HCT116 (cell line): ENCODE data around the gene CD96. TPM values are rescaled to one million over a fixed set of nuclear protein-coding genes. Genes with fewer than 3 reads are reported as not detected.

Source experiments
- ATAC-seq: fragments of 200-7000 bp; cut with Tn5 transposase; 2 replicates; pipeline ENCODE4 v1.9.1; 2020; ENCODE audit warnings: mild to moderate bottlenecking, moderate library complexity
- BruUV-seq: library from RNA; stranded (reverse); fragments of 400-500 nt; replicated peaks from 2 replicates; lab custom pipeline; 2021; lab: Mats Ljungman, UMichigan
- CTCF ChIA-PET: fragments of 300-600 bp; sonication (Branson Sonifier 250); formaldehyde crosslinking; loops from one replicate; lab custom pipeline; 2021; ENCODE audit warnings: antibody characterized with exemption; lab: Charles Lee
- POLR2A ChIA-PET: fragments of 300-600, 350-600 bp; sonication (Branson Sonifier 250); formaldehyde crosslinking; loops from one replicate; lab custom pipeline; 2021; ENCODE audit warnings: antibody characterized with exemption; lab: Charles Lee
- RAD21 ChIA-PET, 2 experiments: fragments of 300-600 bp; sonication (Branson Sonifier 250); formaldehyde crosslinking; loops; one replicate each; lab custom pipeline; 2023; ENCODE audit warnings: low total read pairs in 2 of 2; ENCODE audit not compliant: uncharacterized antibody in 2 of 2, unreplicated experiment in 2 of 2, low non-redundant PET in 1 of 2; lab: Charles Lee
- DNase-seq: peaks from one replicate; pipeline ENCODE4 v3.0.0-alpha.2; 2010; ENCODE audit warnings: low read depth, low spot score
- H2AFZ ChIP-seq: fragments of 200-600 bp; shearing (Covaris generic), sonication (generic); 2 replicates; pipeline ENCODE4 v1.6.1; 2017; ENCODE audit warnings: low read depth, mixed run types, mixed read lengths, antibody characterized with exemption, low read length; ENCODE audit not compliant: poor library complexity, severe bottlenecking
- H3K27ac ChIP-seq: 2 replicates; pipeline ENCODE4 v1.5.1; 2012; ENCODE audit warnings: low read depth, low read length
- H3K27me3 ChIP-seq: fragments of 200-600 bp; sonication (generic); 2 replicates; pipeline ENCODE4 v1.6.1; 2016; ENCODE audit warnings: mixed run types, low read length, mixed read lengths; ENCODE audit not compliant: insufficient read depth
- H3K36me3 ChIP-seq, 2 experiments: fragments of 200-500 bp in 1 of 2; fragments of 200-600 bp in 1 of 2; sonication (Bioruptor generic) in 1 of 2; sonication (generic) in 1 of 2; 2 replicates each; pipeline versions ENCODE4 v1.5.1 to v1.6.1; 2014 to 2016; ENCODE audit warnings: low read length in 2 of 2, inconsistent platforms in 1 of 2, mixed read lengths in 1 of 2, mixed run types in 1 of 2; ENCODE audit not compliant: insufficient read depth in 2 of 2, control insufficient read depth in 1 of 2
- H3K4me1 ChIP-seq, 2 experiments: fragments of 200-600 bp in 1 of 2; sonication (generic) in 1 of 2; 2 replicates each; pipeline versions ENCODE4 v1.5.1 to v1.6.1; 2012 to 2017; ENCODE audit warnings: low read length in 2 of 2, inconsistent platforms in 1 of 2, mild to moderate bottlenecking in 1 of 2, mixed read lengths in 1 of 2, mixed run types in 1 of 2, moderate library complexity in 1 of 2; ENCODE audit not compliant: insufficient read depth in 2 of 2, control insufficient read depth in 1 of 2
- H3K4me2 ChIP-seq: fragments of 200-600 bp; sonication (generic); 2 replicates; pipeline ENCODE4 v1.6.1; 2017; ENCODE audit warnings: mixed run types, low read length, mixed read lengths
- H3K4me3 ChIP-seq, 2 experiments: fragments of 200-600 bp in 1 of 2; sonication (generic) in 1 of 2; replicated peaks in 1 of 2; 2 replicates each; pipeline ENCODE4 v1.5.1; 2011 to 2016; ENCODE audit warnings: low read length in 2 of 2, control low read depth in 1 of 2, low read depth in 1 of 2, mild to moderate bottlenecking in 1 of 2, mixed read lengths in 1 of 2, mixed run types in 1 of 2
- H3K79me2 ChIP-seq: fragments of 200-600 bp; sonication (generic); 2 replicates; pipeline ENCODE4 v1.6.1; 2017; ENCODE audit warnings: mild to moderate bottlenecking, mixed run types, low read length, moderate library complexity, mixed read lengths; ENCODE audit not compliant: insufficient read depth
- H3K9ac ChIP-seq: fragments of 200-600 bp; sonication (generic); 2 replicates; pipeline ENCODE4 v1.6.1; 2016; ENCODE audit warnings: low read length, mixed read lengths
- H3K9me2 ChIP-seq: fragments of 200-600 bp; sonication (generic), shearing (Covaris generic); 2 replicates; pipeline ENCODE4 v1.6.1; 2017; ENCODE audit warnings: mixed run types, mild to moderate bottlenecking, moderate library complexity; ENCODE audit not compliant: insufficient read depth
- H3K9me3 ChIP-seq, 2 experiments: fragments of 200-500 bp in 1 of 2; fragments of 200-600 bp in 1 of 2; sonication (Bioruptor generic) in 1 of 2; sonication (generic) in 1 of 2; 2 replicates each; pipeline ENCODE4 v1.6.1; 2014 to 2017; ENCODE audit warnings: low read length in 2 of 2, mixed read lengths in 2 of 2, inconsistent platforms in 1 of 2, low read depth in 1 of 2, mild to moderate bottlenecking in 1 of 2, mixed run types in 1 of 2, moderate library complexity in 1 of 2; ENCODE audit not compliant: control insufficient read depth in 1 of 2, insufficient read depth in 1 of 2
- H4K20me1 ChIP-seq: fragments of 200-600 bp; sonication (generic), shearing (Covaris generic); 2 replicates; pipeline ENCODE4 v1.6.1; 2017; ENCODE audit warnings: mixed run types, mild to moderate bottlenecking, moderate library complexity; ENCODE audit not compliant: insufficient read depth
- CBX3 ChIP-seq: IDR thresholded peaks from 2 replicates; pipeline ENCODE4 v1.6.1; 2012; ENCODE audit warnings: low read depth
- CEBPB ChIP-seq: IDR thresholded peaks from 2 replicates; pipeline ENCODE4 v1.6.1; 2012; ENCODE audit warnings: low read depth
- CTCF ChIP-seq, 3 experiments: fragments of 200-600 bp in 1 of 3; sonication (generic) in 1 of 3; IDR thresholded peaks in 2 of 3; conservative IDR thresholded peaks in 1 of 3; 2 replicates each; pipeline ENCODE4 v1.5.1; 2012 to 2017; ENCODE audit warnings: low read depth in 2 of 3, low read length in 2 of 3, antibody characterized with exemption in 1 of 3, borderline replicate concordance in 1 of 3, control low read depth in 1 of 3, mild to moderate bottlenecking in 1 of 3, mixed read lengths in 1 of 3, mixed run types in 1 of 3, moderate library complexity in 1 of 3; ENCODE audit not compliant: insufficient read depth in 1 of 3
- EGR1 ChIP-seq: IDR thresholded peaks from 2 replicates; pipeline ENCODE4 v1.6.1; 2012; ENCODE audit warnings: low read depth
- EZH2 ChIP-seq: fragments of 200-600 bp; sonication (generic); IDR thresholded peaks from 2 replicates; pipeline ENCODE4 v1.6.1; 2017; ENCODE audit warnings: antibody characterized with exemption, mixed run types
- FOSL1 ChIP-seq: IDR thresholded peaks from 2 replicates; pipeline ENCODE4 v1.6.1; 2012; ENCODE audit warnings: low read depth
- RAD21 ChIP-seq: IDR thresholded peaks from 2 replicates; pipeline ENCODE4 v1.6.1; 2012; ENCODE audit warnings: low read depth, mild to moderate bottlenecking
- REST ChIP-seq: IDR thresholded peaks from 2 replicates; pipeline ENCODE4 v1.6.1; 2012; ENCODE audit warnings: low read depth
- SP1 ChIP-seq: IDR thresholded peaks from 2 replicates; pipeline ENCODE4 v1.6.1; 2012; ENCODE audit warnings: low read depth
- TCF7L2 ChIP-seq: IDR thresholded peaks from 2 replicates; pipeline ENCODE4 v1.7.0; 2011; ENCODE audit warnings: borderline replicate concordance, inconsistent platforms; ENCODE audit not compliant: insufficient read depth, insufficient read length; ENCODE audit errors: extremely low read depth
- YY1 ChIP-seq: IDR thresholded peaks from 2 replicates; pipeline ENCODE4 v1.6.1; 2011; ENCODE audit warnings: low read length, low read depth, moderate library complexity, mild to moderate bottlenecking; ENCODE audit not compliant: insufficient replicate concordance; ENCODE audit errors: extremely low read depth
- ZFX ChIP-seq: fragments of 450-650 bp; IDR thresholded peaks from 2 replicates; pipeline ENCODE4 v1.6.1; 2017
- ZNF274 ChIP-seq: fragments of 200-500 bp; sonication (Bioruptor generic); IDR thresholded peaks from 2 replicates; pipeline ENCODE4 v1.6.1; 2014; ENCODE audit warnings: mild to moderate bottlenecking, low read depth, low read length, inconsistent platforms
- intact Hi-C: fragments of 100-400 bp; cut with micrococcal nuclease; formaldehyde crosslinking; loops from 2 replicates; pipeline ENCODE4 v1.10.0; 2022
- total RNA-seq: library from RNA; stranded (reverse); gene quantifications from one replicate; pipeline ENCODE4 v1.2.1, GENCODE V29; 2021; ENCODE audit not compliant: unreplicated experiment
- TF ChIP-seq, protein P1 (sequence below): IDR thresholded peaks from 2 replicates; pipeline ENCODE4 v1.6.1; 2012
- TF ChIP-seq, protein P2 (sequence below): IDR thresholded peaks from 2 replicates; pipeline ENCODE4 v1.6.1; 2011; ENCODE audit warnings: mild to moderate bottlenecking, low read length, moderate library complexity; ENCODE audit not compliant: insufficient replicate concordance; ENCODE audit errors: extremely low read depth

Gene CD96
- total RNA-seq, 1 experiment from 2014 or later, result 0.42 TPM

DNA sequence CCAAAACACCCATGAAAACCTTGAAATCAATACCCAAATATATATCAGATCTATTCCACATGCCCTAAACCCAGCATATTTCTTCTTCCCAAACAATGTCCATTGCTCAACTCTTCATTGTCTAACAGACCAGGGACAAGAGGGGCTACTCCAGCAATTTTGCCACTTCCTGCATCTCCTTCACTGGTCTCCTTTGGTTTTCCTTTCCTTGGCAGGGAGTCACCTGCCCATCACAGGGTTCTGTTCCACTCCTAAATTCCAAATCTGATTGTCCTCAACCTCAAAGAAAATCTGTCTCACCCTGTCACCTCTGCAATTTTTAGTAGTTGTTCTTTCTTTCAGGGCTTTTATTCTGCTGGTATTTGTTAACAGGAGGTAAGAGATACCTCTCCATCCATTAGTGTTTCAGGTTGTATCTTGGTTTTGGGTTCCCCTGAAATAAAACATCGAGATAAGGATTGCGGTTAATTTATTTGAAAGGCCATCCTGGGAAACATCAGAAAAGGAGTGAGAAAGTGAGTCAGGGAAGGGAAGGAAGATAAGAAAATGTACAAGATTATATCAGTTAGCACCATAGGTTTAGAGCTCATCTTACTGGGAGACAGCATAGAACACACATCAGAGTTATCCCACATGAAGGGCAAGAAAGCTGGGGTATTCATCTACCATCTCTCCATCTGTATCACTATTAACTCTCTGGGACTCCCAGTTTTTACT, 39.6 kb downstream of the CD96 start:
- peaks cover 49 to 98% of the 10 kb centered on the region in 2 experiments for H3K4me1 ChIP-seq
- peak overlapping the region; percentile 24 for H2AFZ ChIP-seq
- no peaks in the 10 kb centered on the region for H3K9me2 ChIP-seq
- H3K4me2 ChIP-seq, result peak overlapping the region; percentile 67
- no peaks in the 10 kb centered on the region for H4K20me1 ChIP-seq
- ChIA-PET POLR2A (no interaction called here), RAD21 (no interaction called here)
- DNase-seq, result no peak
- H3K9me3 ChIP-seq, result no peaks in the 10 kb centered on the region
- no peaks in the 10 kb centered on the region for H3K27me3 ChIP-seq
- no peaks in the 10 kb centered on the region for H3K79me2 ChIP-seq
- TSS peak; percentile 54 for BruUV-seq
- TF ChIP-seq ZNF274, result no peak
- no peak for TF ChIP-seq EZH2
- TF ChIP-seq EGR1, result 0 out of 2 replicates have a peak, but pooled peaks have one; percentile 26
- TF ChIP-seq, protein P1, sequence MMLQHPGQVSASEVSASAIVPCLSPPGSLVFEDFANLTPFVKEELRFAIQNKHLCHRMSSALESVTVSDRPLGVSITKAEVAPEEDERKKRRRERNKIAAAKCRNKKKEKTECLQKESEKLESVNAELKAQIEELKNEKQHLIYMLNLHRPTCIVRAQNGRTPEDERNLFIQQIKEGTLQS, result no peak
- no peak for TF ChIP-seq RAD21
- TF ChIP-seq SP1, result peak; percentile 31; the same call in 1 of the 2 replicates
- no peak for TF ChIP-seq REST
- TF ChIP-seq CEBPB, result peak; percentile 10; the same call in 1 of the 2 replicates
- peak; percentile 5; the same call in 1 of the 2 replicates for TF ChIP-seq CBX3
- no peak for TF ChIP-seq CTCF (IDR thresholded peaks at IDR 0.05 in 2 of 3, conservative IDR thresholded peaks at IDR 0.05 in 1 of 3; ENCODE audit: borderline replicate concordance in 1 of 3, insufficient read depth in 1 of 3, low read depth in 2 of 3, low read length in 2 of 3)
- peak; percentile 51 for TF ChIP-seq TCF7L2
- TF ChIP-seq FOSL1, result peak; percentile 41; the same call in 1 of the 2 replicates
- TF ChIP-seq, protein P2, sequence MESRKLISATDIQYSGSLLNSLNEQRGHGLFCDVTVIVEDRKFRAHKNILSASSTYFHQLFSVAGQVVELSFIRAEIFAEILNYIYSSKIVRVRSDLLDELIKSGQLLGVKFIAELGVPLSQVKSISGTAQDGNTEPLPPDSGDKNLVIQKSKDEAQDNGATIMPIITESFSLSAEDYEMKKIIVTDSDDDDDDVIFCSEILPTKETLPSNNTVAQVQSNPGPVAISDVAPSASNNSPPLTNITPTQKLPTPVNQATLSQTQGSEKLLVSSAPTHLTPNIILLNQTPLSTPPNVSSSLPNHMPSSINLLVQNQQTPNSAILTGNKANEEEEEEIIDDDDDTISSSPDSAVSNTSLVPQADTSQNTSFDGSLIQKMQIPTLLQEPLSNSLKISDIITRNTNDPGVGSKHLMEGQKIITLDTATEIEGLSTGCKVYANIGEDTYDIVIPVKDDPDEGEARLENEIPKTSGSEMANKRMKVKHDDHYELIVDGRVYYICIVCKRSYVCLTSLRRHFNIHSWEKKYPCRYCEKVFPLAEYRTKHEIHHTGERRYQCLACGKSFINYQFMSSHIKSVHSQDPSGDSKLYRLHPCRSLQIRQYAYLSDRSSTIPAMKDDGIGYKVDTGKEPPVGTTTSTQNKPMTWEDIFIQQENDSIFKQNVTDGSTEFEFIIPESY, result no peak
- no peak for TF ChIP-seq ZFX
- no peak for TF ChIP-seq YY1
- TF ChIP-seq, all 23 proteins: peak for 6
- peak; percentile 44 for ATAC-seq
- H3K9ac ChIP-seq, result peak overlapping the region; percentile 53
- intact Hi-C loops, result loop anchor here (1.0 kb wide), 1 partner anchor 110 kb away; no protein-coding TSS in a partner anchor
- CTCF ChIA-PET, result no interaction called here
- H3K36me3 ChIP-seq, result no peaks in the 10 kb centered on the region
- peak overlapping the region; percentile 76 for H3K27ac ChIP-seq
- H3K4me3 ChIP-seq, result peak overlapping the region in 1 of 2 experiments; percentile 2; a peak in 1 of 4 replicates
